WTC11 (cell line): ENCODE results near the gene PGAP2. TPM values are rescaled to one million over a fixed set of nuclear protein-coding genes. Genes with fewer than 3 reads are reported as not detected.

Experiments
- ATAC-seq: fragments of 200-7000 bp; cut with Tn5 transposase; 2 replicates; pipeline ENCODE4 v1.10.0; 2021; ENCODE audit warnings: mild to moderate bottlenecking, moderate library complexity
- CTCF ChIA-PET: fragments of 300-600 bp; sonication (Branson Sonifier 250); formaldehyde crosslinking; loops from one replicate; lab custom pipeline; 2021; ENCODE audit warnings: antibody characterized with exemption; lab: Charles Lee
- POLR2A ChIA-PET: fragments of 350-600 bp; sonication (Branson Sonifier 250); formaldehyde crosslinking; loops from one replicate; lab custom pipeline; 2021; ENCODE audit warnings: antibody characterized with exemption; lab: Charles Lee
- DNase-seq: peaks from one replicate; pipeline ENCODE4 v3.0.0; 2021; ENCODE audit warnings: low spot score
- H3K27ac Mint-ChIP-seq: 2 replicates; pipeline ENCODE4 v1.8.0; 2021; ENCODE audit warnings: mixed read lengths
- H3K27me3 Mint-ChIP-seq: 2 replicates; pipeline ENCODE4 v1.8.0; 2021; ENCODE audit warnings: low read depth, mild to moderate bottlenecking, moderate library complexity, mixed read lengths
- H3K36me3 Mint-ChIP-seq: 2 replicates; pipeline ENCODE4 v1.8.0; 2021; ENCODE audit warnings: mixed read lengths
- H3K4me1 Mint-ChIP-seq: 2 replicates; pipeline ENCODE4 v1.8.0; 2022; ENCODE audit warnings: mixed read lengths
- H3K4me3 Mint-ChIP-seq: 2 replicates; pipeline ENCODE4 v1.8.0; 2021; ENCODE audit warnings: mild to moderate bottlenecking, moderate library complexity, mixed read lengths
- H3K9me3 Mint-ChIP-seq: 2 replicates; pipeline ENCODE4 v1.8.0; 2021; ENCODE audit warnings: mixed read lengths
- CBFB ChIP-seq: sonication (generic); formaldehyde crosslinking; IDR thresholded peaks from 2 replicates; pipeline ENCODE4 v1.8.1; 2022; ENCODE audit warnings: mild to moderate bottlenecking, low read depth, missing genetic modification reagents
- CREM ChIP-seq: sonication (generic); formaldehyde crosslinking; IDR thresholded peaks from 2 replicates; pipeline ENCODE4 v1.8.1; 2022; ENCODE audit warnings: mild to moderate bottlenecking, missing genetic modification reagents, moderate library complexity
- E2F4 ChIP-seq: sonication (generic); formaldehyde crosslinking; IDR thresholded peaks from 2 replicates; pipeline ENCODE4 v1.8.1; 2022; ENCODE audit warnings: low read depth, mild to moderate bottlenecking, moderate library complexity, missing genetic modification reagents, borderline replicate concordance
- ELF4 ChIP-seq: sonication (generic); formaldehyde crosslinking; IDR thresholded peaks from 2 replicates; pipeline ENCODE4 v1.8.1; 2022; ENCODE audit warnings: low read depth, mild to moderate bottlenecking, moderate library complexity, missing genetic modification reagents
- EMX1 ChIP-seq: fragments of 250-450 bp; sonication (Bioruptor Pico); IDR thresholded peaks from 2 replicates; pipeline ENCODE4 v1.8.0; 2021; ENCODE audit warnings: mild to moderate bottlenecking
- ERG ChIP-seq: fragments of 250-450 bp; sonication (Bioruptor Pico); IDR thresholded peaks from 2 replicates; pipeline ENCODE4 v1.8.0; 2021; ENCODE audit warnings: mild to moderate bottlenecking
- FOXP4 ChIP-seq: sonication (generic); formaldehyde crosslinking; IDR thresholded peaks from 2 replicates; pipeline ENCODE4 v1.8.0; 2022; ENCODE audit warnings: mild to moderate bottlenecking, missing genetic modification reagents
- MXD4 ChIP-seq: fragments of 250-450 bp; sonication (Bioruptor Pico); IDR thresholded peaks from 2 replicates; pipeline ENCODE4 v1.8.0; 2021; ENCODE audit warnings: mild to moderate bottlenecking, moderate library complexity, borderline replicate concordance
- MYBL2 ChIP-seq: sonication (generic); formaldehyde crosslinking; IDR thresholded peaks from 2 replicates; pipeline ENCODE4 v1.8.1; 2023; ENCODE audit warnings: mild to moderate bottlenecking, moderate library complexity, missing genetic modification reagents
- PRDM15 ChIP-seq: sonication (generic); formaldehyde crosslinking; IDR thresholded peaks from 2 replicates; pipeline ENCODE4 v1.8.0; 2022; ENCODE audit warnings: missing genetic modification reagents
- PRRX2 ChIP-seq: fragments of 250-450 bp; sonication (Bioruptor Pico); IDR thresholded peaks from 2 replicates; pipeline ENCODE4 v1.8.0; 2021; ENCODE audit warnings: mild to moderate bottlenecking
- SMAD4 ChIP-seq: sonication (generic); formaldehyde crosslinking; IDR thresholded peaks from 2 replicates; pipeline ENCODE4 v1.8.0; 2022; ENCODE audit warnings: mild to moderate bottlenecking, missing genetic modification reagents
- SOX15 ChIP-seq: fragments of 250-450 bp; sonication (Bioruptor Pico); IDR thresholded peaks from 2 replicates; pipeline ENCODE4 v1.9.0; 2021; ENCODE audit warnings: mild to moderate bottlenecking
- STAT6 ChIP-seq: sonication (generic); formaldehyde crosslinking; conservative IDR thresholded peaks from 2 replicates; pipeline ENCODE4 v1.8.1; 2023; ENCODE audit warnings: mild to moderate bottlenecking, low read depth, missing genetic modification reagents, moderate library complexity
- total RNA-seq: library from RNA; stranded (reverse); gene quantifications from 3 replicates; pipeline ENCODE4 v1.2.3, GENCODE V29; 2021

The PGAP2 gene
- total RNA-seq, 1 experiment from 2014 or later = 43.0 TPM

GRCh38 chr11:3837793-3838192, 29.4 kb downstream of the PGAP2 start (continued):
- TF ChIP-seq E2F4 (CRISPR knock-in tag) (no peak), STAT6 (CRISPR knock-in tag) (no peak), SMAD4 (CRISPR knock-in tag) (no peak), CREM (CRISPR knock-in tag) (no peak)

GRCh38 chr11:3838504-3838903, 30.1 kb downstream of the PGAP2 start:
- POLR2A ChIA-PET = no interaction called here
- no peak overlapping the region; the same call in 1 of the 2 replicates for H3K4me3 Mint-ChIP-seq

More at GRCh38 chr11:3838504-3838903, 30.1 kb downstream of the PGAP2 start:
- no peaks in the 10 kb centered on the region for H3K9me3 Mint-ChIP-seq
- no peaks in the 10 kb centered on the region for H3K36me3 Mint-ChIP-seq
- H3K27ac Mint-ChIP-seq = no peak overlapping the region
- H3K4me1 Mint-ChIP-seq = peaks cover 60% of the 10 kb centered on the region
- DNase-seq = no peak
- no peak for ATAC-seq
- CTCF ChIA-PET = interaction anchor here (1.8 to 4.7 kb wide), 4 partner anchors 11 to 31 kb away, joined by 5 to 71 read pairs (median 24); partner anchors contain the start of gene STIM1
- TF ChIP-seq FOXP4 (CRISPR knock-in tag) = no peak
- no peak for TF ChIP-seq MXD4 (CRISPR knock-in tag)
- no peak for TF ChIP-seq EMX1 (CRISPR knock-in tag)
- TF ChIP-seq PRRX2 (CRISPR knock-in tag) = no peak
- no peak for TF ChIP-seq CBFB
- TF ChIP-seq SOX15 = no peak
- no peak for TF ChIP-seq ELF4 (CRISPR knock-in tag)
- TF ChIP-seq MYBL2 = no peak
- TF ChIP-seq ERG (CRISPR knock-in tag) = no peak
- no peak for TF ChIP-seq PRDM15 (CRISPR knock-in tag)
- peaks cover 9% of the 10 kb centered on the region for H3K27me3 Mint-ChIP-seq
